NB4 (cell line): ENCODE data around the gene FXYD7.
"Not testable (repeated sequence)": the region's sequence is repeated elsewhere in the genome, so short reads cannot be mapped to it uniquely, and the experiment has no call there.

ENCODE experiments used
- MYC ChIP-seq: IDR thresholded peaks from 2 replicates; pipeline ENCODE4 v1.6.1; 2011; ENCODE audit warnings: low read depth, low read length
- POLR2A ChIP-seq: IDR thresholded peaks from 2 replicates; pipeline ENCODE4 v1.6.1; 2011; ENCODE audit warnings: mild to moderate bottlenecking; ENCODE audit not compliant: insufficient read length; ENCODE audit errors: extremely low read depth
- TF ChIP-seq, protein P1 (sequence below): IDR thresholded peaks from one replicate; pipeline ENCODE4 v1.5.1; 2012; ENCODE audit warnings: low read depth, low read length
- TF ChIP-seq, protein P2 (sequence below): IDR thresholded peaks from 2 replicates; pipeline ENCODE4 v1.6.1; 2011; ENCODE audit warnings: low read depth, low read length

DNA sequence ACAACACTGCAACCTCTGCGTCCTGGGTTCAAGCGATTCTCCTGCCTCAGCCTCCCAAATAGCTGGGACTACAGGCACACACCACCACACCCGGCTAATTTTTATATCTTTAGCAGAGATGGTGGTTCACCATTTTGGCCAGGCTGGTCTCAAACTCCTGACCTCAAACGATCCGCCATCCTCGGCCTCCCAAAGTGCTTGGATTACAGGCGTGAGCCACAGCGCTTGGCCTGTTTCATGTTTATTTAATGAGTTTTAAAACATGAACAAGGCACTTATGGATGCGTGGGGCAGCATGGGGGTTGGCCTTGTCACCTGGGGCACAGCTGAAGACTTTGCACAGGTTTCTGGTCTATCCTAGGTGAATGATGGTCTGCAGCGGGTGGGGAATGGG is 10.1 kb downstream of the FXYD7 start:
- TF ChIP-seq, protein P1, sequence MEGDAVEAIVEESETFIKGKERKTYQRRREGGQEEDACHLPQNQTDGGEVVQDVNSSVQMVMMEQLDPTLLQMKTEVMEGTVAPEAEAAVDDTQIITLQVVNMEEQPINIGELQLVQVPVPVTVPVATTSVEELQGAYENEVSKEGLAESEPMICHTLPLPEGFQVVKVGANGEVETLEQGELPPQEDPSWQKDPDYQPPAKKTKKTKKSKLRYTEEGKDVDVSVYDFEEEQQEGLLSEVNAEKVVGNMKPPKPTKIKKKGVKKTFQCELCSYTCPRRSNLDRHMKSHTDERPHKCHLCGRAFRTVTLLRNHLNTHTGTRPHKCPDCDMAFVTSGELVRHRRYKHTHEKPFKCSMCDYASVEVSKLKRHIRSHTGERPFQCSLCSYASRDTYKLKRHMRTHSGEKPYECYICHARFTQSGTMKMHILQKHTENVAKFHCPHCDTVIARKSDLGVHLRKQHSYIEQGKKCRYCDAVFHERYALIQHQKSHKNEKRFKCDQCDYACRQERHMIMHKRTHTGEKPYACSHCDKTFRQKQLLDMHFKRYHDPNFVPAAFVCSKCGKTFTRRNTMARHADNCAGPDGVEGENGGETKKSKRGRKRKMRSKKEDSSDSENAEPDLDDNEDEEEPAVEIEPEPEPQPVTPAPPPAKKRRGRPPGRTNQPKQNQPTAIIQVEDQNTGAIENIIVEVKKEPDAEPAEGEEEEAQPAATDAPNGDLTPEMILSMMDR, result not testable (repeated sequence)
- not testable (repeated sequence) for TF ChIP-seq MYC, POLR2A
- TF ChIP-seq, protein P2, sequence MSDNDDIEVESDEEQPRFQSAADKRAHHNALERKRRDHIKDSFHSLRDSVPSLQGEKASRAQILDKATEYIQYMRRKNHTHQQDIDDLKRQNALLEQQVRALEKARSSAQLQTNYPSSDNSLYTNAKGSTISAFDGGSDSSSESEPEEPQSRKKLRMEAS, result not testable (repeated sequence)
